Measurements from ENCODE around the gene SPOCK2. TPM values are rescaled to one million over a fixed set of nuclear protein-coding genes. Genes with fewer than 3 reads are reported as not detected.

Gene SPOCK2
- total and polyA plus RNA-seq, 2 of the 13 experiments (the other 11 are each of a cell fraction or from before 2014, with no cell fraction given), result 8.6 to 30.6 TPM

GRCh38 chr10:72098301-72098835 lies 10.0 kb upstream of the SPOCK2 start (continued):
- TF ChIP-seq ZNF318 (CRISPR knock-in tag; IDR thresholded peaks at IDR 0.05), result no peak
- TF ChIP-seq POGZ (CRISPR knock-in tag; IDR thresholded peaks at IDR 0.05), result peak; percentile 57
- no peak for TF ChIP-seq ZNF619 (CRISPR knock-in tag; IDR thresholded peaks at IDR 0.05)
- TF ChIP-seq ZNF281 (CRISPR knock-in tag; IDR thresholded peaks at IDR 0.05; ENCODE audit: borderline replicate concordance), result no peak
- peak; percentile 43 to 97; a peak in 3 of 4 replicates for TF ChIP-seq EP300 (IDR thresholded peaks at IDR 0.05; ENCODE audit: low read depth in 2 of 2, low read length in 2 of 2)
- TF ChIP-seq EP300 (CRISPR knock-in tag; IDR thresholded peaks at IDR 0.05; ENCODE audit: borderline replicate concordance), result peak; percentile 92
- no peak for TF ChIP-seq ZNF326 (CRISPR knock-in tag; IDR thresholded peaks at IDR 0.05; ENCODE audit: borderline replicate concordance)
- TF ChIP-seq ATF2 (CRISPR knock-in tag; IDR thresholded peaks at IDR 0.05), result peak; percentile 77
- peak; percentile 75 for TF ChIP-seq TFE3 (CRISPR knock-in tag; IDR thresholded peaks at IDR 0.05)

Measured in HepG2 (cell line).